Activated naive CD8-positive, alpha-beta T cell treated with anti-CD3 and anti-CD28 coated beads, Interleukin-2, amount 50 U/mL, for 16 hours (primary cell): ENCODE measurements around the gene FOXF2.

Experiments
- DNase-seq: peaks from one replicate; pipeline ENCODE4 v3.0.0-alpha.2; 2020; ENCODE audit warnings: low read depth, low spot score

Gene FOXF2

DNA sequence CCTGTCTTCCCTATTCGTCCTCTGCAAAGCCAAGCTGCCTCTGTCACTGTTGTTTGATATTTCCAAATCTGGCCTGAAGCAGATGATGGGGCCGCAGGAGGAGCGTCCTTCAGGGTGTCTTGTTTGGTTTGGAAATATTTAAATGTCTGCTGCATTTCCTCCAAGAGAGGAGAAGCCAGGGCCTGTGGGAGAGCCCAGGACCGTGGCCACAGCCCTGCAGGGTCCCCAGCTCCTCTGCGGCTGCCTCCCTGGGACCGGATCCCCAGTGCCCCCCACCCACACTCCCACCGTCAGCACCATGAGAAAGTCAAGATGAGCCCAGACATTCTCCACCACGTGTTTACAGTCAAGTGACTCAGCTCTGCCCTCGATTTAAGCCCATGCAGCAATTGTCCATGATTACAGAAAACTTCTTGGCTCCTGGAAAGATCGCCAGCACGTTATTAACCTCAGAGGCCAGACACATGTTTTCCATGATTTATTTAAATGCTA, 18.2 kb downstream of the FOXF2 start:
- DNase-seq = no peak

DNA sequence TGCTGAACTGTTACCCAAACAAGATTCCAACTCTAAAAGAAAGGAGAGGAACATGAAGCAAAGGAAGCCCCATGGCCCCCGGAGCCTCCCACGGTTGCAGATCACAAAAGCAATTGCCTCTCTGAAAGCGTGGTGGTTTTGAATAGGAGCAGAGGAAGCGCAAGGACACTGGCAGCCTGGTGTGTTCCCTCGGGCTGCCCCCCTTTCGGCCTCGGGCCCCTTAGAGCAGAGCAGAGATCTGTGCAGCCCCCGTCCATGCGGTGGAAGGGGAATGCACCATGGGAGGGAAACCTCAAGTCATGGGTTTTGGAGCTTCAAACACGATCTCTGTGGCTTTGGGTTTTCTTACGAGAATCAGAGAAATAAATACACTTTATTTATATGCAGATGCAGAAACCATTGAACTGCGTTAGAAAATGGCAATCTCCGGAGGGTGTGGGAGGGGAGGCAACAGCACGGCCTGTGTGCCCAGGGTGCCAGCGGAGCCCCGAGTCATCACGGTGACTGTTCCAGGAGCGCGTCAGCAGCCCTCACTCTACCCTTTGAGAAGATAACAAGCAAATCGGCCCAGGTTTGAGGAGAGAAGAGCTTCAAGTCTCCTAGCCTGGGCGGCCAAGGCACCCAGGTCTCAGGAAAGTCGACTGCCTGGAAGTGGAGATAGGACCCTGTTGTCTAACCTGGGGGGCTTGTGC, 20.5 kb downstream of the FOXF2 start:
- DNase-seq = no peak

DNA sequence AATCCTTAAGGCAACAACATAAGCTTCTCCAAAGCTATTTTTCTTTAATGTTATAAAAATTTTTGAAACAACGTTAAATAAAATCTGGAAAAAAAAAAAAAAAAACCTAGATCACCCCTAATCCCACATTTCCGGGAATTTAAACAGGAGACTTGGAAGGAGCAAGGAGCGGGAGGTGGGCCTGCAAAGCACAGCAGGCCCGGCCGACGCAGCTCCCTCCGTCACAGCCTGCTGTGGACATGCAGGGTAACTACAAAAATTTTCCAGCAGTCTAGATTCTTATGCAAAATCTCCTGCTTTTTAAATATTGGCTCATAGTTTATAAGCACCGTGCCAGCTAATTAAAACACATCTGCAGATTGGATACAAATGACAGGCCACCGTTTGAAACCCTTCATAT, 23.5 kb downstream of the FOXF2 start:
- no peak for DNase-seq

DNA sequence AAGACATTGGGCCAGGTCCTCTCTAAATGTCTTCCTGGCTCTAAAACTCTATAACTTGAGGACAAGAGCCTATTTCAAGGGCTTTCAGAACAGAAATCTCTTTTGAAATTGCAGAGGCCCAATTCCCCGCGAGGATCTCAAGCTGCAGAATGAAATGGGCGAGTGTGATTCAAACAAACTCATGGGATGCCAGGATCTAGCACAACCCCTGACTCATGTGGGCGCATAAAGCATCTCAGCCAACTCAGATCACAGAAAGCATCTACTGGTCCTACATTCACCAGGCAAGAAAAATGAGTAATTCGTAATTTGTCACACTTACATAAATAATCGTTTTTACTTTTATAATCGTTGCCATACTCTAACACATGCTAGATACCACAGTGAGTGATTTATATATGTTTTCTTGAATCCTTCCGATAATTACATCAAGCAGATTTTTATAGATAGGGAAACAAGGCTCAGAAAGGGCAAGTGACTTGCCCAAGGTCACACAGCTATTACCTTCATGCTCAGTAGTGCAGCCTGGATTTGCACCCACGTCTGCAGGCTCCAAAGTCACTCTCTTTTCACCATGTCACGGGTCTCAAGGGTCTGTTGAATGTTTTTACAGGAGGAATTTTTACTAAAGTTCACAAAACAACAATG, 26.2 kb downstream of the FOXF2 start:
- no peak for DNase-seq

DNA sequence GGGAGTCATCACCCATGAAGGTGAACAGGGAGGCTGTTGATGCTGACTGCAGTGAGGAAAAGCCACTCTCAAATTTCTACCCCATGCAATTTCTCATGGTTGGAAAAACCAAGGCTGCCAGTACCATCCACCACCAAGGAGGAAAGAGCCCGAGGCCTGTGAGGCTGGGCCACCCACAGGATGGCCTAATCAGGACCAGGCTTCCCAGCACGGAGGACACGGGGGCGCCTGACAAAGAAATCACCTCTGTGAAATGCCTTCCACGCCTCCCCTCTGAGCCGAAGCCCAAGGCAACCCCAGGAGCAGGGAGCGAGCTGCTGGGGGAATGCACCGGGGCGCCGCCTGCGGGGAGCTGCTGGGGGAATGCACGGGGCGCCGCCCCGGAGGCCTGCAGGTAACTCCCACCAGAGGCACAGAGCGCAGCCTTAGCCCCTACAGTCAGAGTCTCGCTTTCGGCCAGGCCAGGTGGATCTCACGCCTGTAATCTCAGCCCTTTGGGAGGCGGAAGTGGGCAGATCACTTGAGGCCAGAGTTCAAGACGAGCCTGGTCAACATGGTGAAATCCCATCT, 26.9 kb downstream of the FOXF2 start:
- DNase-seq = no peak

DNA sequence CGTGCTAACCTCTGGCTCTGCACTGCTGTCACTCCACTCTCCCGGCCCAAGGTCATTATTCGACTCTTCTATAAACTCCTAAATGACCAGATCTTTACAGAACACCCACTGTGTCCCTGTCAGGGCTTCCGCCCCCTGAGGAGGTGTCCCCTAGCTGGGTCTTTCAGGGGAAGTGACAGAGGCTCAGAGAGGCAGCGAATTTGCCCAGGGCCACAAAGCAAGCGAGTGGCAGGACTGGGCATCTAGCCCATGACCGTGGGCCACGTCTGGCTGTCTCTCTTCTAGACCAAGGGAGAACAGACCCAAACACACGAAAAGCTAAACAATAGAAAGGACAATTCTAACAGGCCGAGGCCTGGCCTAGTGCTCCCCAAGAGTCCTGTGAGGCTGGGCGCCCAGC, 27.4 kb downstream of the FOXF2 start:
- DNase-seq = no peak

DNA sequence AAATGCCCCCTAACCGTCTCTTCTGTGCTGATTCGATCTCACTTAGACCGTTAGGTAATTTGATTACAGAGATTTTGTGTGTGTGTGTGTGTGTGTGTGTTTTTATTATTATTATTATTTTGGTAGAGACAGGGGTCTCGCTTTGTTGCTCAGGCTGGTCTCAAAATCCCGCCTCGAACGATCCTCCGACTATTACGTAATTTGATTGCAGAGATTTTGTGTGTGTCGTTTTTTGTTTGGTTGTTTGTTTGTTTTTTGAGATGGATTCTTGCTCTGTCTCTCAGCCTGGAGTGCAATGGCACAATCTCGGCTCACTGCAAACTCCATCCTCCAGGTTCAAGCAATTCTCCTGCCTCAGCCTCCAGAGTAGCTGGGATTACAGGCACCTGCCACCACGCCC, 28.3 kb downstream of the FOXF2 start:
- DNase-seq = no peak

DNA sequence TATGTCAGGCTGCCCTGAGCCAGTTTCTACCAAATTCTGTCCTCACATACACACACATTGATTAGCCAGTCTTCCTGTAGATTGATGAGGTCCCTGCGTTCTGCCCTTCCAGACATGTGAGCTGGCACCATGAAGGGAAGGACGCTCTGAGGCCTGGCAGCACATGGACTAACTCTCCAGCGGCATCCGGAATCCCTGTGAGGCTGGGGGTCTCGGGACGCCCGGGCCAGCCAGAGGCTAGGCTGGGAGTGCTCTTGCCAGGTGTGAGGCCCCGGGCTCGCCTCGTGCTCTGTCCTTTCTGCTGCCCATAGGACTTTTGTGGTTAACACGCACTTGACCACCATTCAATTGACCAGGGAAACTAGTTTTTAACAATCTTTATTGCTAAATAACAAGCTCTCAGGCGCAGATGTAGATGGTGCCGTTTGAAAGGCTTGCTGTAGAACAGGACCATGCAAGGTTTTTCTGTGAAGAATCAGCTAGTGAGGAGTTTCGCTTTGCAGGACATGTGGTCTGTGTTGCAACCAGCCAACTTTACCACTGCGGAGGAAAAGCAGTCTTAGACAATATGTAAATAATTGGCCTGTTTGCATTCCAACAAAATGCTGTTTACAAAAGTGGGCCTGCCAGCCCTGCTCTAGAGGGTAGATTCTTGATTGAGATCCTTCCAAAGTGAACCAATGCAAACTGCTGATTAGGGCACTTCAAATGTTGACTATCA, 29.3 kb downstream of the FOXF2 start:
- no peak for DNase-seq

DNA sequence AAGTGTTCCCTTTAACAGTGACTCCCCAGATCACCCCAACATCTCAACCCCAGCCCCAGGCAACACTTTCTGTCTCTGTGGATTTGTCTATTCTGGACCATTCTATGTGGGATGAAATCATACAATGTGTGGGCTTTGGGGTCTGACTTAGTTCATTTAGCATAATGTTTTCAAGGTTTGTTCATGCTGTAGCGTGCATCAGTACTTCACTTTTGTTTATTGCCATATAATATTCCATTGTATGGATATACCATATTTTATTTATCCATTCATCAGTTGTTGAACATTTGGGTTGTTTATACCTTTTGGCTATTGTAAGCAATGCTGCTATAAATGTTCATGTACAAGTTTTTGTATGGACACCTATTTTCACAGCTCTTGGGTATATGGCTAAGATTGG, 31.0 kb downstream of the FOXF2 start:
- no peak for DNase-seq

DNA sequence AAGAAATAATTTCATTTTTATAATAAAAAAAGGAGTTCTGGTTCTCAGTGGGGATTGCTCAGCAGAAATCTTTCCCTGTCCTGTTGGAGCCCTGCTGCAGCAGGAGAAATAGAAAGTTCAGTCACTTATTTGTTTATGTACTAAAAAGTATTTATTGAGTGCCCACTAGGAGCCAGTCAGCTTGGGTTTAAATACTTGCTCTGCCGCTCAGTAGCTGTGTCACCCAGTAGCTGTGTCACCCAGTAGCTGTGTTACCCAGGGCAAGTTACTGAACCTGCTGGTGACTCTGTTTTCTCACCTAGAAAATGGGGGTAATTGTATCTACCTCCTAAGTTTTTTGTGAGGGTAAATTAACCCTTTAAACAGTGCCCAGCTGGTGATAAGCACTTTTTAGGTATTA, 32.9 kb downstream of the FOXF2 start:
- no peak for DNase-seq

DNA sequence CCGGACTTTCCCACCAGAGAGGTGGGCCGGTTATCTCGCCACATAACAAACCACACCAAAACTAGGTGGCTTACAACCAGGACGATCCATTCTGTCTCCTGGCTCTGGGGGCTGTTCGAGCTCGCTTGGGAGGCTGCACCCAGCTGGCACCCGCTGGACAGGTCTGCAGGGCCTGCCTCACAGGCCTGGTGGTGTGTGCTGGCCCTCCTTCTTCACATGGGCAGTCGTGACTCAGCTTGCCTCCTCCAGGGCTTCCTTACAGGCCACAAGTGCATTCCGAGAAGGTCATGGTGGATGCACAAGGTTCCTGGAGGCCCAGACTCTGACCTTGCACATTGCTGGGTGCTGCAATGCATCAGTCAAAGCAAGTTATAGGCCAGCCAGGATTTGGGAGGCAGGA, 34.2 kb downstream of the FOXF2 start:
- DNase-seq = no peak

DNA sequence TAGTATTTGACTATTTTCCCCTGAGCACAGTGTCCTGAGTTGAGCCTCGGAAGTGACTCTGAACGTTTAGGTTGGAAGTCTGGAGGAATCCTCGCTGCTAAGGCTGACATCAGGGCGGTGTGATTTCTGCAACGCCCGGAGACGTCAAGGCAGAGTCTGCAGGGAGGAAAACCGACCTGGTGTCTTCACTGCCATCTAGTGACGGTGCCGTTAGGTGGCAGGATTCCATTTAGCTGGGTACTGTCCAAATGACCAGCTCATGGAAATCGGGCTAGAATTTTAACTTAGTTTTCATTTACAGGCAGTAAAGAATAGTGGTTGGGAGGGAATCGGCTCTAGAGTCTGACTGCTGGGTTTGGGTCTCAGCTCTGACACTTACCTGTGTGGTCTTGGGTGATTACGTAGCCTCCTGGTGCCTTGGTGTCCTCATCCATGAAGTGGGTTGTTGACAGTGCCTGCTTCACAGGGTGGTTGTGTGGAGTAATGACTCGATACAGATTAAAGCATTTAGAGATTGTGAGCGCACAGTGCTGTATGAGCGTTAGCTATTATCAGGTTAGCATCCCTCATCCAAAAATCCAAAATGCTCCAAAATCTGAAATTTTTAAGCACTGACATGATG, 35.0 kb downstream of the FOXF2 start:
- DNase-seq = no peak

DNA sequence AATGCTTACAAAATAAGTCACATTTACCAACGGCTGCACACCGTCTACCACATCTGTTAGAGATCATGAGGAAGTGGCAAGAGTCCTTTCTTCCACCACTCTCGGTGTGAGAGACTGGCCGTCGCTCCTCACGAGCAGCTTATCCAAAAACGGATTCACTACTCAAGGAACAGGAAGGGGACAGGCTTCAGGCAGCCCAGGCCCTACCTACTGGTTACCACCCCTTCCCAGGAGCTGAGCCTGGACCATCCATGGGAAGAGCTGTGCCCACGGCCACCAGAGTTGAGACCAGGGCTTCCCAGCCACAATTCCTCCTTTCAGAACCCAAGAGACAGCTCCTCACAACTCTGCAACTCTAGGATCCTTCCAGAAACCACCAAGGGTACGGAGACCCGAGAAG, 37.0 kb downstream of the FOXF2 start:
- DNase-seq = no peak

DNA sequence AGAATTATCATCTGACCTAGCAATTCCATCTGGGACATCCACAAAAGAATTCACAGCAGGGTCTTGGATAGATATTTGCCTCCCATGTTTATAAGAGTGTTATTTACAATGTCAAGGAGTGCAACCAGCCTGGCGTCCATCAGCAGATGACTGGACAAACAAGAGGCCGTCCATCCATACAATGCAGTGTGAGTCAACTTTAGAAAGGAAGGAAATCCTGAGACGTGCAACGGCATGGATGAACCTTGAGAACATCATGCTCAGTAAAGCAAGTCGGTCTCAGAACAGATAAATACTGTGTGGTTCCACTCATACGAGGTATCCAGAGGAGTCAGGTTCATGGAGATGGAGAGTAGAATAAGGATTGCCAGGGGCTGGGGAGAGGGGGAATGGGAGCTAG, 46.4 kb downstream of the FOXF2 start:
- no peak for DNase-seq

DNA sequence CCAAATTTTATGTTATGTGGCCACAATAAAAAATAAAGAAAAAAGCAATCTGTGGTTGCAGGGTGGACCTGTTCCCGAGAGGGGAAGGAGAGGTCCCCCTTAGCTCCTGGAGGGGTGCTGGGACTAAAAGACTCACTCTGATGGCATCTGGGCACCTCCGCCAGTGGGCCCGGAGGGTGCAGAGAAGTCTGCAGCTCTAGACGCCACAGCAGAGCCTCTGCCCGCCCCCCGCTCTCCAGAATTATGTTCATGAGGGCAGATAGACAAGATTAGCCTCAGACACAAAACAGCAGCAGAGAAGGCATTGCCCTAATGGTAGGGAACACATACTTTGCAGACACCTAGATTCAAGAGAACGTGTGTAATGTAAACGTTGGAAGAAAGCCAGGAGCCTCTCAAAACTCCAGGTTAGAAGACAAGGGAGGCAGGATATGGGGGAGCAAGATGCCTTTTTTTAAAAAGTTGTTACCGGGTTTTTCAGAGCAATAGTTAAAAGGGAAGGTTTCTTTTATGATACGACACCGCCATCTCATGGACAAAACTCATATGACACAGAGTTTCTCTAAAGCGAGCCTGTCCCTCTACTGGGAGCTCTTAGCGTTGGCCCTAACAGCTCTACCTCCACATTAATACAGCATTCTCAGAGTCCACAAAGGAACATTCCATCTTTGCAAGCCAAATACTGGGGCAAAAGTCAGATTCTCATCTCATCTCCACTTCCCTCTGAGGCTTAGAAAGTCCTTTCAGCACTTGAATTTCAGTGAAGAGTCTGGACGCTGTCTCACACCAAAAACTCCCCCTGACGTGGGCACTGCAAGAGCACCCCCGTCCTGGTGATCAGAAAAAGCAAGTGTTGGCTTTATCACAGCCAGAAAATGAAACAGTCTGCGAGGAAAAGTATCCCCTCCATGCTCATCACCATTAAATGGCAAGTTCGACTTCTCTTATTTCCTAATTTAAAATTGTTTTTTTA, 47.2 kb downstream of the FOXF2 start:
- peak; percentile 17 for DNase-seq

DNA sequence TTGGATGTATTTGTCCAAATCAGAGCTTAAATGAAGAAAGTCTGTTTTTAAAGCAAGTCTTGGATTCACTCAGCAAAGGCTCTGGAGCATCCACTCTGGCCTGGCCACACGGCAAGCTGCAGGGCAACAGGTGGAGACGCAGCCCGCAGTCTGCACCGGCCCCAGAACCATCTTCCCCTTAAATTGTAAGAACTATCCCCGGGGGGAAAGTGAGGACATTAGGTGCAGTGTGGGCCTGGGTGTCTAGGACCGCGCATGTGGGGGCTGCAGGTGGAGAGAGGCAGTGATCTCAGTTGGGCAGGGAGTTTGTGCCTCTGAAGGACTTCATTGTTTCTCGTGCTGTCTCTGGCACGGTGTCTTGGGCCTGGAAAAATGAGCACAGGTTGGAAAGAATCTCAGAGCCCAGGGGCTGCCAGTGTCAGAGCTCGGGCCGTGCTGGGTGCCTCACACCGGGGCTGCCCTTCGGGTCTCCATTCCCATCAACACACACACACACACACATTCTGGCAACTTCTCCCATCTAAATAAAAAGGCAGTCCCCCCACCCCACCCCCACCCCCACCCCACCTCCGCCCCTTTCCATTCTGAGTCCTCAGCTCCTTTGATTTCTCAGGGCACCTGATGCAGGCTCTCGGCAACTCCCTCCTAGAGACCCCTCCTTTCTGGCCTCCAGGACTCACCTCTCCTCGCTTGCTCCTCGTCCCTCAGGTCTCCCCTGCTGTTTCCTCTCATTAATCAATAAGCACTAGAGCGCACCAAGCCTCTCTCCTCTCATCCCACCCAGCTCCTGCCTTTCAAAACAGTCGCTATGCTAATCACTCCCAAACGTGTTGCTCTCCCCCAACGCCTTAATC, 48.4 kb downstream of the FOXF2 start:
- no peak for DNase-seq

DNA sequence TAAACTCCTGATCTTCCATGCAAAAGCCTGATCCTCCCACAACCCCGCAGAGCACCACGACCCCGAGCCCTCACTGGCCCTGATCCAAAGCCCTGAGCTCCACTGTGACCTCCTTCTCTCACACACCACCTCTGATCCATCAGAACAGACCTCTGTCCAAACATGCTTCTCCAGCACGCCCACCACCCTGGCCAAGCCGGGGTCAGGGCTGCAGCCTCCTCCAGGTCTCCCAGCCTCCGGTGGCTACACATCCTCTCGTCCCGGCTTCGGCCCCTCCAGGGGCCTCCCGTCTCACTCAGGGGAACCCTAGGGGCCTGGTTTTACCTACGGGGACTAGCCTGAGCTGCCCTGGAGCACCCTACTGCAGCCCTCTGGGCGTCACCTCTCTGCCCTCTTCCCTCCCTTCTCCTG, 49.1 kb downstream of the FOXF2 start:
- no peak for DNase-seq

DNA sequence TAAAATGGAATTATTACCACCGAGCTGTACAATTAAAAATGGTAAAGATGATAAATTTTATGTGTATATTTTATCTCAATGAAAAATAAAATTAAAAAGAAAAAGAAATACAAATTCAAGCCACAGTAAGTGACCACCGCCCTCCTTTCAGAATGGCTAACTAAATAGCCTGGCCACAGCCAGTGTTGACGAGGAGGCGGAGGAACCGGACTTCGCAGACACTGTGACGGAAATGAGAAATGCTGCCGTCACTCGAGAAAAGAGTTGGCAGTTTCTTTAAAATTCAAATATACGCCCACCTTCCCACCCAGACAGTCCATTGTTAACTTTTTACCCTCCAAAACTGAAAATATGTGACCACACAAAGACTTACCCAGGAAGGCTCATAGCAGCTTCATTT, 50.0 kb downstream of the FOXF2 start:
- DNase-seq = no peak

DNA sequence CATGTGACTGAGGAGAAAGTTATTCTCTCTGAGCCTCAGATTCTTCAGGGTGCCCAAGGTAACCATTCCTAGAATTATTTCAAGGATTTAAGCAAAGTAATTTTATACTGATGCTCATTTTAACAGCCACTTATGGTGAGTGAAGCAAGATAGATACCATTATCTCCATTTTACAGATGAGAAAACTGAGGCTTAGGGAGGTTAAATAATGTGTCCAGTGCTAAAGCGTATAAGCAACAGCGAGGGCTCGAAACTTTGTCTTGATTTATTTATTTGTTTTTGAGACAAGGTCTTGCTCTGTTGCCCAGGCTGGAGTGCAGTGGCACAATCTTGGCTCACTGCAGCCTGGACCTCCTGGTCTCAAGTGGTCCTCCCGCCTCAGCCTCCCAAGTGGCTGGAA, 53.6 kb downstream of the FOXF2 start:
- DNase-seq = no peak
